Measurements from ENCODE around the gene C17orf78.
"Not testable (repeated sequence)": the region's sequence is repeated elsewhere in the genome, so short reads cannot be mapped to it uniquely, and the experiment has no call there.

The C17orf78 gene

DNA sequence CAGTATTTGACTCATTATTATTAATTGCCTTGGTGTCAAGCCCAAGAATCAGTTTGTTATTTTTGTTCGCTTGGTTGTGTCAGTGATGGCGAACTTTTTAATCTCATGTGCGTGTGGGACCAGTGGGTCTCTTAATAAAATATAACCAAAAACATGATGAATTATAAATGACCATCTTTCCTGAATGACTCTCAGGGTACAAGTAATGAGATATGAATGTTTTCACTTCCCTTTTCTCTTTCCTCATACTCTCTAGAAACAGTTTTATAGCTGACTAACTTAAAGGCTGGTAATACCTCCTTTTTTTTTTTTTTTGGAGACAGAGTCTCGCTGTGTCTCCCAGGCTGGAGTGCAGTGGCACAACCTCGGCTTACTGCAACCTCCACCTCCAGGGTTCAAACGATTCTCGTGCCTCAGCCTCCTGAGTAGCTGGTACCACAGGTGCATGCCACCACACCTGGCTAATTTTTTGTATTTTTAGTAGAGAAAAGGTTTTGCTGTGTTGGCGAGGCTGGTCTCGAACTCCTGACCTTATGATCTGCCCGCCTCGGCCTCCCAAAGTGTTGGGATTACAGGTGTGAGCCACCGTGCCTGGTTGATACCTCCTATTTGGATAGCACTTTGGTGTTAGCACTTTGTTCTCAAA lies 65.7 kb downstream of the C17orf78 start:
- not testable (repeated sequence) for DNase-seq

Data from stimulated activated naive CD4-positive, alpha-beta T cell treated with Interleukin-2 at 50 U/mL for 16 hours (primary cell).